H9 (cell line): ENCODE measurements around the gene AGAP5. TPM values are rescaled to one million over a fixed set of nuclear protein-coding genes. Genes with fewer than 3 reads are reported as not detected.

Source experiments
- DNase-seq: peaks from one replicate; pipeline ENCODE4 v3.0.0-alpha.2; 2017
- H2AFZ ChIP-seq: one replicate; pipeline ENCODE4 v1.6.1; 2013; ENCODE audit warnings: mild to moderate bottlenecking, low read length, control low read depth, moderate library complexity
- H2AK5ac ChIP-seq: 2 replicates; pipeline ENCODE4 v1.6.1; 2013; ENCODE audit warnings: low read length, control low read depth, mixed read lengths; ENCODE audit not compliant: insufficient read length
- H2BK120ac ChIP-seq: one replicate; pipeline ENCODE4 v1.6.1; 2013; ENCODE audit warnings: low read depth, mild to moderate bottlenecking, low read length, control low read depth, inconsistent platforms; ENCODE audit not compliant: poor library complexity, severe bottlenecking
- H2BK12ac ChIP-seq: 2 replicates; pipeline ENCODE4 v1.6.1; 2013; ENCODE audit warnings: low read length, control low read depth, mixed read lengths, low read depth; ENCODE audit not compliant: insufficient read length
- H2BK15ac ChIP-seq: 2 replicates; pipeline ENCODE4 v1.6.1; 2013; ENCODE audit warnings: low read depth, low read length, control low read depth
- H2BK20ac ChIP-seq: one replicate; pipeline ENCODE4 v1.6.1; 2013; ENCODE audit warnings: low read depth, mild to moderate bottlenecking, low read length, control low read depth, inconsistent platforms; ENCODE audit not compliant: poor library complexity, severe bottlenecking
- H2BK5ac ChIP-seq: 2 replicates; pipeline ENCODE4 v1.6.1; 2013; ENCODE audit warnings: low read length, control low read depth, mixed read lengths; ENCODE audit not compliant: insufficient read length
- H3K14ac ChIP-seq: 2 replicates; pipeline ENCODE4 v1.6.1; 2013; ENCODE audit warnings: low read length, control low read depth; ENCODE audit not compliant: insufficient read depth
- H3K18ac ChIP-seq: 2 replicates; pipeline ENCODE4 v1.6.1; 2013; ENCODE audit warnings: low read depth, mild to moderate bottlenecking, mixed read lengths, low read length, control low read depth; ENCODE audit not compliant: insufficient read length
- H3K23ac ChIP-seq: 2 replicates; pipeline ENCODE4 v1.6.1; 2013; ENCODE audit warnings: low read length, control low read depth, mixed read lengths, low read depth; ENCODE audit not compliant: insufficient read length
- H3K23me2 ChIP-seq: 2 replicates; pipeline ENCODE4 v1.6.1; 2013; ENCODE audit warnings: low read depth, mild to moderate bottlenecking, mixed read lengths, low read length, control low read depth; ENCODE audit not compliant: insufficient read length, poor library complexity, severe bottlenecking
- H3K27ac ChIP-seq: 2 replicates; pipeline ENCODE4 v1.5.1; 2013; ENCODE audit warnings: low read length, control low read depth, mixed read lengths, low read depth; ENCODE audit not compliant: insufficient read length
- H3K27me3 ChIP-seq: 2 replicates; pipeline ENCODE4 v1.6.1; 2013; ENCODE audit warnings: low read length, control low read depth, inconsistent platforms; ENCODE audit not compliant: insufficient read depth
- H3K4ac ChIP-seq: 2 replicates; pipeline ENCODE4 v1.6.1; 2013; ENCODE audit warnings: low read depth, mild to moderate bottlenecking, control low read depth, inconsistent platforms, low read length, moderate library complexity
- H3K4me1 ChIP-seq: 2 replicates; pipeline ENCODE4 v1.6.1; 2013; ENCODE audit warnings: low read length, control low read depth, inconsistent platforms; ENCODE audit not compliant: insufficient read depth
- H3K4me2 ChIP-seq: 2 replicates; pipeline ENCODE4 v1.6.1; 2013; ENCODE audit warnings: low read length, control low read depth, mixed read lengths; ENCODE audit not compliant: insufficient read length, insufficient read depth
- H3K56ac ChIP-seq: 2 replicates; pipeline ENCODE4 v1.6.1; 2013; ENCODE audit warnings: low read depth, mild to moderate bottlenecking, mixed read lengths, low read length, control low read depth; ENCODE audit not compliant: insufficient read length
- H3K79me1 ChIP-seq: 2 replicates; pipeline ENCODE4 v1.6.1; 2013; ENCODE audit warnings: low read depth, mild to moderate bottlenecking, moderate library complexity, low read length, control low read depth, inconsistent platforms; ENCODE audit not compliant: insufficient read depth, poor library complexity, severe bottlenecking
- H3K79me2 ChIP-seq: 2 replicates; pipeline ENCODE4 v1.6.1; 2013; ENCODE audit warnings: low read length, control low read depth, inconsistent platforms; ENCODE audit not compliant: insufficient read depth
- H3K9ac ChIP-seq: 2 replicates; pipeline ENCODE4 v1.6.1; 2013; ENCODE audit warnings: low read length, control low read depth, mixed read lengths; ENCODE audit not compliant: insufficient read length; ENCODE audit errors: extremely low read depth
- H3K9me3 ChIP-seq: one replicate; pipeline ENCODE4 v1.6.1; 2013; ENCODE audit warnings: low read depth, low read length, inconsistent platforms; ENCODE audit not compliant: control insufficient read depth
- H3T11ph ChIP-seq: one replicate; pipeline ENCODE4 v1.6.1; 2013; ENCODE audit warnings: mild to moderate bottlenecking, low read length, control low read depth, inconsistent platforms
- H4K20me1 ChIP-seq: one replicate; pipeline ENCODE4 v1.6.1; 2013; ENCODE audit not compliant: control insufficient read depth, insufficient read length, insufficient read depth
- H4K5ac ChIP-seq: 2 replicates; pipeline ENCODE4 v1.6.1; 2013; ENCODE audit warnings: low read depth, mild to moderate bottlenecking, mixed read lengths, low read length, control low read depth; ENCODE audit not compliant: insufficient read length
- H4K8ac ChIP-seq: replicated peaks from 2 replicates; pipeline ENCODE4 v1.6.1; 2013; ENCODE audit warnings: low read length, control low read depth, mixed read lengths, low read depth; ENCODE audit not compliant: insufficient read length
- H4K91ac ChIP-seq: 2 replicates; pipeline ENCODE4 v1.6.1; 2013; ENCODE audit warnings: low read depth, mild to moderate bottlenecking, moderate library complexity, mixed read lengths, low read length, control low read depth; ENCODE audit not compliant: insufficient read length
- H3K27ac Mint-ChIP-seq, 3 experiments: 2 replicates in 2 of 3; 3 replicates in 1 of 3; pipeline ENCODE4 v1.8.0; 2020 to 2021; ENCODE audit warnings: mixed read lengths in 3 of 3, mild to moderate bottlenecking in 1 of 3, moderate library complexity in 1 of 3
- H3K27me3 Mint-ChIP-seq: 2 replicates; pipeline ENCODE4 v1.8.0; 2021; ENCODE audit warnings: low read depth, mild to moderate bottlenecking, moderate library complexity, mixed read lengths
- H3K36me3 Mint-ChIP-seq, 3 experiments: 2 replicates in 2 of 3; 3 replicates in 1 of 3; pipeline ENCODE4 v1.8.0; 2020 to 2021; ENCODE audit warnings: low read depth in 3 of 3, mixed read lengths in 3 of 3; ENCODE audit not compliant: insufficient read depth in 1 of 3
- H3K4me1 Mint-ChIP-seq, 2 experiments: 2 replicates each; pipeline ENCODE4 v1.8.0; 2020; ENCODE audit warnings: mixed read lengths in 2 of 2
- H3K4me3 Mint-ChIP-seq, 2 experiments: 2 replicates in 1 of 2; 3 replicates in 1 of 2; pipeline ENCODE4 v1.8.0; 2020 to 2021; ENCODE audit warnings: mild to moderate bottlenecking in 2 of 2, mixed read lengths in 2 of 2, moderate library complexity in 1 of 2
- H3K9me3 Mint-ChIP-seq, 2 experiments: 2 replicates in 1 of 2; 3 replicates in 1 of 2; pipeline ENCODE4 v1.8.0; 2020; ENCODE audit warnings: mild to moderate bottlenecking in 2 of 2, mixed read lengths in 2 of 2, moderate library complexity in 1 of 2
- CTCF ChIP-seq: fragments of 200-600 bp; sonication (generic); conservative IDR thresholded peaks from 3 replicates; pipeline ENCODE4 v1.8.0; 2021; ENCODE audit warnings: antibody characterized with exemption, mild to moderate bottlenecking
- WGBS: extraction: QIAGEN DNeasy Blood & Tissue Kit; methylation state at CpG from one replicate; pipeline ENCODE4 v1.1.7; 2013; ENCODE audit warnings: missing lambda C conversion rate, low lambda C conversion rate, mixed read lengths; ENCODE audit not compliant: insufficient read length; ENCODE audit errors: extremely low coverage; 5-methylcytosine and 5-hydroxymethylcytosine counted together
- total RNA-seq: library from RNA; stranded (reverse); gene quantifications from 2 replicates; pipeline ENCODE4 v1.2.1, GENCODE V29; 2021

Gene AGAP5
- total RNA-seq, 1 experiment from 2014 or later = 5.2 TPM

- DNase-seq = no peak
- Histone ChIP-seq H3K23ac (no peak overlapping the region), H3K4ac (no peak overlapping the region), H4K20me1 (no peaks in the 10 kb centered on the region), H3K79me2 (no peaks in the 10 kb centered on the region), H2AFZ (no peak overlapping the region), H4K8ac (no peak overlapping the region), H3T11ph (no peak overlapping the region), H2AK5ac (no peak overlapping the region), H3K9me3 (no peaks in the 10 kb centered on the region), H2BK120ac (no peak overlapping the region), H4K5ac (no peak overlapping the region), H3K27me3 (no peaks in the 10 kb centered on the region), H3K79me1 (no peaks in the 10 kb centered on the region), H3K56ac (no peak overlapping the region), H3K23me2 (no peaks in the 10 kb centered on the region), H3K4me2 (no peak overlapping the region), H3K27ac (no peak overlapping the region), H4K91ac (no peak overlapping the region), H3K9ac (no peak overlapping the region), H3K18ac (no peak overlapping the region), H3K14ac (no peak overlapping the region), H2BK5ac (no peak overlapping the region), H3K4me1 (no peaks in the 10 kb centered on the region), H2BK15ac (no peak overlapping the region), H2BK12ac (no peak overlapping the region), H2BK20ac (no peak overlapping the region)
- no peak for TF ChIP-seq CTCF
- H3K4me1 Mint-ChIP-seq = peaks cover 21 to 24% of the 10 kb centered on the region in 2 experiments
- H3K4me3 Mint-ChIP-seq = no peak overlapping the region
- no CpG with 5 or more reads among the region's 5 CpGs for WGBS
- H3K27me3 Mint-ChIP-seq = no peaks in the 10 kb centered on the region
- H3K9me3 Mint-ChIP-seq = no peaks in the 10 kb centered on the region; a peak in 1 of 5 replicates
- H3K36me3 Mint-ChIP-seq = no peaks in the 10 kb centered on the region; a peak in 1 of 7 replicates
- no peak overlapping the region; a peak in 1 of 7 replicates for H3K27ac Mint-ChIP-seq
These were observed 68.7 kb downstream of the AGAP5 start for GRCh38 chr10:73629165-73629564.
